ENCODE results near the gene CEACAM21. TPM values are rescaled to one million over a fixed set of nuclear protein-coding genes. Genes with fewer than 3 reads are reported as not detected.
A peak's percentile ranks its signal among the peaks of the same experiment; 100 is the strongest.

Gene CEACAM21
- total RNA-seq (2021; ENCODE audit: unreplicated experiment), result 0.25 TPM
- polyA plus RNA-seq (2012), result 0.12 and 0.29 TPM in 2 replicates
- percentile 3 among the genes with signal in this experiment for Bru-seq, nascent RNA
- BruChase-seq, experiment 1, labeled RNA remaining after a 6-hour chase, result not detected
- BruChase-seq, experiment 2, labeled RNA remaining after a 2-hour chase, result not detected
- long read RNA-seq, result 0 reads

DNA sequence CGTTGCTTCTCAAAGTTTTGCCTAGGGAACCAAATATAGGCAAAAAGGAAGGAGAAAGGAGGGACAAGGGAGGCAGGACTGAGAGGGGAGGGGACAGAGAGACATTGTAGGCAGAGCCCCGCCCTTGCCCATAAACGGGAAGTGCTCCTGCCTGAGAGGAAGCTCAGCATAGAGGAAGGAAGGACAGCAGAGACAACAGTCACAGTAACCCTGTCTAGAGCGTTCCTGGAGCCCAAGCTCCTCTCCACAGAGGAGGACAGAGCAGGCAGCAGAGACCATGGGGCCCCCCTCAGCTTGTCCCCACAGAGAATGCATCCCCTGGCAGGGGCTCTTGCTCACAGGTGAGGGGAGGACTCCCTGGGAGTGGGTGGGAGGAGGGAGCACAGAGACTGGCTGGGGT, at the start of gene CEACAM21:
Gene CEACAM21, plus strand, starts transcription at position 169 of the 400 bp plus-strand sequence. Its CDS starts 109 bp downstream, at position 278.
- Histone ChIP-seq H3K9ac (ENCODE audit: low read length) (no peak within 1 kb of the TSS), H2AFZ (ENCODE audit: low read depth, low read length, poor library complexity, severe bottlenecking) (no peak within 1 kb of the TSS), H3K36me3 (ENCODE audit: control insufficient read depth in 1 of 2, insufficient read depth in 2 of 2, low read length in 2 of 2) (no peaks in the 10 kb centered on the region), H3K27me3 (ENCODE audit: insufficient read depth, low read length) (peaks cover 45% of the 10 kb centered on the region), H3K4me2 (ENCODE audit: low read length) (no peak within 1 kb of the TSS), H3K9me2 (ENCODE audit: insufficient read depth) (no peaks in the 10 kb centered on the region), H3K79me2 (ENCODE audit: insufficient read depth, low read length) (no peaks in the 10 kb centered on the region), H3K4me1 (ENCODE audit: control insufficient read depth in 1 of 2, insufficient read depth in 2 of 2, low read length in 2 of 2) (peaks cover 0 to under 1% of the 10 kb centered on the region in 2 experiments; a peak in 1 of 4 replicates), H4K20me1 (ENCODE audit: insufficient read depth) (no peaks in the 10 kb centered on the region), H3K27ac (ENCODE audit: low read depth, low read length) (no peak within 1 kb of the TSS), H3K4me3 (replicated peaks in 1 of 2; ENCODE audit: low read depth in 1 of 2, low read length in 2 of 2) (no peak within 1 kb of the TSS), H3K9me3 (ENCODE audit: control insufficient read depth in 1 of 2, insufficient read depth in 1 of 2, low read depth in 1 of 2, low read length in 2 of 2) (no peaks in the 10 kb centered on the region)
- TF ChIP-seq, protein P1, sequence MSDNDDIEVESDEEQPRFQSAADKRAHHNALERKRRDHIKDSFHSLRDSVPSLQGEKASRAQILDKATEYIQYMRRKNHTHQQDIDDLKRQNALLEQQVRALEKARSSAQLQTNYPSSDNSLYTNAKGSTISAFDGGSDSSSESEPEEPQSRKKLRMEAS (IDR thresholded peaks at IDR 0.05), result no peak
- TF ChIP-seq SRF (IDR thresholded peaks at IDR 0.05; ENCODE audit: low read depth), result peak; percentile 85
- TF ChIP-seq CBX3 (IDR thresholded peaks at IDR 0.05; ENCODE audit: low read depth), result no peak
- ATAC-seq (peak; percentile 83), DNase-seq (ENCODE audit: low read depth, low spot score) (no peak)
- ChIA-PET POLR2A (no interaction called here), CTCF (interaction anchor here (0.5 to 1.4 kb wide), 3 partner anchors 66 to 314 kb away, joined by 3 to 4 read pairs (median 3); partner anchors contain the start of gene TGFB1), RAD21 (ENCODE audit: low non-redundant PET in 1 of 2, low total read pairs in 2 of 2, uncharacterized antibody in 2 of 2, unreplicated experiment in 2 of 2) (no interaction called here)
- intact Hi-C loops (cut with micrococcal nuclease), result loop anchor here (10.0 kb wide), 1 partner anchor 911 kb away; no protein-coding TSS in a partner anchor
- BruUV-seq (replicated peaks), result no TSS peak

DNA sequence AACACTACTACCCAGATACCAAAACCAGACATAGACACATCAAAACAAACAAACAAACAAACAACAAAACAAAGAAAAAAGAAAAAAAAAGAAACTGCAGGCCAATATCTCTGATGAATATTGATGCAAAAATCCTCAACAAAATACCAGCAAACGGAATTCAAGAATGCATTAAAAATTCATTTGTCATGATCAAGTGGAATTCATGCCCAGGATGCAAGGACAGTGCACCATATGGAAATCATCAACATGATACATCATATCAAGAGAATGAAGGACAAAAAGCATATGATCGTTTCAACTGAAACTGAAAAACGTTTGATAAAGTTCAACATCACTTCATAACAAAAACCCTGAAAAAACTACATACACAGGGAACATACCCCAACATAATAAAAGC, 48.9 kb upstream of the CEACAM21 start:
- Histone ChIP-seq H3K9me3 (ENCODE audit: control insufficient read depth in 1 of 2, insufficient read depth in 1 of 2, low read depth in 1 of 2, low read length in 2 of 2) (no peaks in the 10 kb centered on the region), H3K27ac (ENCODE audit: low read depth, low read length) (no peak overlapping the region), H3K27me3 (ENCODE audit: insufficient read depth, low read length) (peaks cover 47% of the 10 kb centered on the region), H3K9ac (ENCODE audit: low read length) (no peak overlapping the region), H4K20me1 (ENCODE audit: insufficient read depth) (no peaks in the 10 kb centered on the region), H3K79me2 (ENCODE audit: insufficient read depth, low read length) (no peaks in the 10 kb centered on the region), H3K9me2 (ENCODE audit: insufficient read depth) (no peaks in the 10 kb centered on the region), H3K36me3 (ENCODE audit: control insufficient read depth in 1 of 2, insufficient read depth in 2 of 2, low read length in 2 of 2) (no peaks in the 10 kb centered on the region), H3K4me2 (ENCODE audit: low read length) (no peak overlapping the region), H2AFZ (ENCODE audit: low read depth, low read length, poor library complexity, severe bottlenecking) (no peak overlapping the region), H3K4me1 (ENCODE audit: control insufficient read depth in 1 of 2, insufficient read depth in 2 of 2, low read length in 2 of 2) (no peaks in the 10 kb centered on the region), H3K4me3 (replicated peaks in 1 of 2; ENCODE audit: low read depth in 1 of 2, low read length in 2 of 2) (no peak overlapping the region)
- CTCF ChIA-PET, result no interaction called here
- no TSS peak for BruUV-seq (replicated peaks)
- intact Hi-C loops (cut with micrococcal nuclease), result no loop called here
- DNase-seq (ENCODE audit: low read depth, low spot score) (no peak), ATAC-seq (no peak)
- RAD21 ChIA-PET (ENCODE audit: low non-redundant PET in 1 of 2, low total read pairs in 2 of 2, uncharacterized antibody in 2 of 2, unreplicated experiment in 2 of 2), result no interaction called here
- POLR2A ChIA-PET, result no interaction called here
- TF ChIP-seq SRF (IDR thresholded peaks at IDR 0.05; ENCODE audit: low read depth) (no peak), SP1 (IDR thresholded peaks at IDR 0.05; ENCODE audit: low read depth) (no peak), ZFX (IDR thresholded peaks at IDR 0.05) (no peak), CBX3 (IDR thresholded peaks at IDR 0.05; ENCODE audit: low read depth) (no peak), JUND (IDR thresholded peaks at IDR 0.05) (no peak), POLR2AphosphoS5 (IDR thresholded peaks at IDR 0.05; ENCODE audit: low read depth, low read length) (no peak), YY1 (IDR thresholded peaks at IDR 0.05; ENCODE audit: extremely low read depth, insufficient replicate concordance, low read depth, low read length) (no peak)
- TF ChIP-seq, protein P2, sequence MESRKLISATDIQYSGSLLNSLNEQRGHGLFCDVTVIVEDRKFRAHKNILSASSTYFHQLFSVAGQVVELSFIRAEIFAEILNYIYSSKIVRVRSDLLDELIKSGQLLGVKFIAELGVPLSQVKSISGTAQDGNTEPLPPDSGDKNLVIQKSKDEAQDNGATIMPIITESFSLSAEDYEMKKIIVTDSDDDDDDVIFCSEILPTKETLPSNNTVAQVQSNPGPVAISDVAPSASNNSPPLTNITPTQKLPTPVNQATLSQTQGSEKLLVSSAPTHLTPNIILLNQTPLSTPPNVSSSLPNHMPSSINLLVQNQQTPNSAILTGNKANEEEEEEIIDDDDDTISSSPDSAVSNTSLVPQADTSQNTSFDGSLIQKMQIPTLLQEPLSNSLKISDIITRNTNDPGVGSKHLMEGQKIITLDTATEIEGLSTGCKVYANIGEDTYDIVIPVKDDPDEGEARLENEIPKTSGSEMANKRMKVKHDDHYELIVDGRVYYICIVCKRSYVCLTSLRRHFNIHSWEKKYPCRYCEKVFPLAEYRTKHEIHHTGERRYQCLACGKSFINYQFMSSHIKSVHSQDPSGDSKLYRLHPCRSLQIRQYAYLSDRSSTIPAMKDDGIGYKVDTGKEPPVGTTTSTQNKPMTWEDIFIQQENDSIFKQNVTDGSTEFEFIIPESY (IDR thresholded peaks at IDR 0.05; ENCODE audit: extremely low read depth, insufficient replicate concordance, low read length), result no peak
- TF ChIP-seq, protein P3, sequence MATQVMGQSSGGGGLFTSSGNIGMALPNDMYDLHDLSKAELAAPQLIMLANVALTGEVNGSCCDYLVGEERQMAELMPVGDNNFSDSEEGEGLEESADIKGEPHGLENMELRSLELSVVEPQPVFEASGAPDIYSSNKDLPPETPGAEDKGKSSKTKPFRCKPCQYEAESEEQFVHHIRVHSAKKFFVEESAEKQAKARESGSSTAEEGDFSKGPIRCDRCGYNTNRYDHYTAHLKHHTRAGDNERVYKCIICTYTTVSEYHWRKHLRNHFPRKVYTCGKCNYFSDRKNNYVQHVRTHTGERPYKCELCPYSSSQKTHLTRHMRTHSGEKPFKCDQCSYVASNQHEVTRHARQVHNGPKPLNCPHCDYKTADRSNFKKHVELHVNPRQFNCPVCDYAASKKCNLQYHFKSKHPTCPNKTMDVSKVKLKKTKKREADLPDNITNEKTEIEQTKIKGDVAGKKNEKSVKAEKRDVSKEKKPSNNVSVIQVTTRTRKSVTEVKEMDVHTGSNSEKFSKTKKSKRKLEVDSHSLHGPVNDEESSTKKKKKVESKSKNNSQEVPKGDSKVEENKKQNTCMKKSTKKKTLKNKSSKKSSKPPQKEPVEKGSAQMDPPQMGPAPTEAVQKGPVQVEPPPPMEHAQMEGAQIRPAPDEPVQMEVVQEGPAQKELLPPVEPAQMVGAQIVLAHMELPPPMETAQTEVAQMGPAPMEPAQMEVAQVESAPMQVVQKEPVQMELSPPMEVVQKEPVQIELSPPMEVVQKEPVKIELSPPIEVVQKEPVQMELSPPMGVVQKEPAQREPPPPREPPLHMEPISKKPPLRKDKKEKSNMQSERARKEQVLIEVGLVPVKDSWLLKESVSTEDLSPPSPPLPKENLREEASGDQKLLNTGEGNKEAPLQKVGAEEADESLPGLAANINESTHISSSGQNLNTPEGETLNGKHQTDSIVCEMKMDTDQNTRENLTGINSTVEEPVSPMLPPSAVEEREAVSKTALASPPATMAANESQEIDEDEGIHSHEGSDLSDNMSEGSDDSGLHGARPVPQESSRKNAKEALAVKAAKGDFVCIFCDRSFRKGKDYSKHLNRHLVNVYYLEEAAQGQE (IDR thresholded peaks at IDR 0.05; ENCODE audit: low read depth), result no peak
- TF ChIP-seq, protein P4, sequence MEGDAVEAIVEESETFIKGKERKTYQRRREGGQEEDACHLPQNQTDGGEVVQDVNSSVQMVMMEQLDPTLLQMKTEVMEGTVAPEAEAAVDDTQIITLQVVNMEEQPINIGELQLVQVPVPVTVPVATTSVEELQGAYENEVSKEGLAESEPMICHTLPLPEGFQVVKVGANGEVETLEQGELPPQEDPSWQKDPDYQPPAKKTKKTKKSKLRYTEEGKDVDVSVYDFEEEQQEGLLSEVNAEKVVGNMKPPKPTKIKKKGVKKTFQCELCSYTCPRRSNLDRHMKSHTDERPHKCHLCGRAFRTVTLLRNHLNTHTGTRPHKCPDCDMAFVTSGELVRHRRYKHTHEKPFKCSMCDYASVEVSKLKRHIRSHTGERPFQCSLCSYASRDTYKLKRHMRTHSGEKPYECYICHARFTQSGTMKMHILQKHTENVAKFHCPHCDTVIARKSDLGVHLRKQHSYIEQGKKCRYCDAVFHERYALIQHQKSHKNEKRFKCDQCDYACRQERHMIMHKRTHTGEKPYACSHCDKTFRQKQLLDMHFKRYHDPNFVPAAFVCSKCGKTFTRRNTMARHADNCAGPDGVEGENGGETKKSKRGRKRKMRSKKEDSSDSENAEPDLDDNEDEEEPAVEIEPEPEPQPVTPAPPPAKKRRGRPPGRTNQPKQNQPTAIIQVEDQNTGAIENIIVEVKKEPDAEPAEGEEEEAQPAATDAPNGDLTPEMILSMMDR (IDR thresholded peaks at IDR 0.05 in 2 of 3, conservative IDR thresholded peaks at IDR 0.05 in 1 of 3; ENCODE audit: borderline replicate concordance in 1 of 3, insufficient read depth in 1 of 3, low read depth in 2 of 3, low read length in 2 of 3), result no peak
